Panc1 (cell line): ENCODE data around the gene SGMS1.

Experiments
- POLR2AphosphoS5 ChIP-seq: IDR thresholded peaks from 2 replicates; pipeline ENCODE4 v1.6.1; 2012; ENCODE audit warnings: mild to moderate bottlenecking, low read depth, low read length, moderate library complexity
- REST ChIP-seq, 2 experiments: IDR thresholded peaks; 2 replicates each; pipeline ENCODE4 v1.6.1; 2011 to 2012; ENCODE audit warnings: low read depth in 2 of 2, control low read depth in 1 of 2, low read length in 1 of 2, mild to moderate bottlenecking in 1 of 2, moderate library complexity in 1 of 2; ENCODE audit not compliant: insufficient read depth in 1 of 2
- TF ChIP-seq, protein P1 (sequence below): fragments of 450-650 bp; IDR thresholded peaks from 2 replicates; pipeline ENCODE4 v1.5.1; 2017; ENCODE audit warnings: mild to moderate bottlenecking

GRCh38 chr10:50607356-50607925, 16.3 kb downstream of the SGMS1 start:
- TF ChIP-seq POLR2AphosphoS5, result no peak
- TF ChIP-seq, protein P1, sequence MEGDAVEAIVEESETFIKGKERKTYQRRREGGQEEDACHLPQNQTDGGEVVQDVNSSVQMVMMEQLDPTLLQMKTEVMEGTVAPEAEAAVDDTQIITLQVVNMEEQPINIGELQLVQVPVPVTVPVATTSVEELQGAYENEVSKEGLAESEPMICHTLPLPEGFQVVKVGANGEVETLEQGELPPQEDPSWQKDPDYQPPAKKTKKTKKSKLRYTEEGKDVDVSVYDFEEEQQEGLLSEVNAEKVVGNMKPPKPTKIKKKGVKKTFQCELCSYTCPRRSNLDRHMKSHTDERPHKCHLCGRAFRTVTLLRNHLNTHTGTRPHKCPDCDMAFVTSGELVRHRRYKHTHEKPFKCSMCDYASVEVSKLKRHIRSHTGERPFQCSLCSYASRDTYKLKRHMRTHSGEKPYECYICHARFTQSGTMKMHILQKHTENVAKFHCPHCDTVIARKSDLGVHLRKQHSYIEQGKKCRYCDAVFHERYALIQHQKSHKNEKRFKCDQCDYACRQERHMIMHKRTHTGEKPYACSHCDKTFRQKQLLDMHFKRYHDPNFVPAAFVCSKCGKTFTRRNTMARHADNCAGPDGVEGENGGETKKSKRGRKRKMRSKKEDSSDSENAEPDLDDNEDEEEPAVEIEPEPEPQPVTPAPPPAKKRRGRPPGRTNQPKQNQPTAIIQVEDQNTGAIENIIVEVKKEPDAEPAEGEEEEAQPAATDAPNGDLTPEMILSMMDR, result no peak
- no peak for TF ChIP-seq REST (IDR thresholded peaks at IDR 0.05; ENCODE audit: insufficient read depth in 1 of 2, low read depth in 2 of 2, low read length in 1 of 2)
